VCaP (cell line): Measurements from ENCODE around the gene NGB.

ENCODE experiments used
- H3K27ac ChIP-seq: fragments of 450-650 bp; 2 replicates; pipeline ENCODE4 v1.5.1; 2017
- CTCF ChIP-seq: fragments of 450-650 bp; conservative IDR thresholded peaks from 2 replicates; pipeline ENCODE4 v1.5.1; 2017; ENCODE audit warnings: mild to moderate bottlenecking, moderate library complexity

Gene NGB

GRCh38 chr14:77278461-77279230, 7.6 kb upstream of the NGB start:
- TF ChIP-seq CTCF, result no peak
- no peak overlapping the region for H3K27ac ChIP-seq

GRCh38 chr14:77276959-77277358, 6.0 kb upstream of the NGB start:
- H3K27ac ChIP-seq, result no peak overlapping the region
- TF ChIP-seq CTCF, result no peak

GRCh38 chr14:77276295-77276935, 5.4 kb upstream of the NGB start:
- no peak for TF ChIP-seq CTCF
- no peak overlapping the region for H3K27ac ChIP-seq

GRCh38 chr14:77275601-77276017, 4.6 kb upstream of the NGB start:
- no peak overlapping the region for H3K27ac ChIP-seq
- no peak for TF ChIP-seq CTCF

- TF ChIP-seq CTCF, result no peak
Measured at GRCh38 chr14:77275041-77275580, 4.1 kb upstream of the NGB start.

GRCh38 chr14:77273796-77274195, 2.8 kb upstream of the NGB start:
- no peak for TF ChIP-seq CTCF
- H3K27ac ChIP-seq, result no peak overlapping the region

More at GRCh38 chr14:77275041-77275580, 4.1 kb upstream of the NGB start:
- no peak overlapping the region for H3K27ac ChIP-seq

- no peak overlapping the region for H3K27ac ChIP-seq
- TF ChIP-seq CTCF, result no peak
Measured at GRCh38 chr14:77272261-77272660, 1.3 kb upstream of the NGB start.
